ENCODE results near the gene ARL4A. TPM values are rescaled to one million over a fixed set of nuclear protein-coding genes. Genes with fewer than 3 reads are reported as not detected.

ARL4A gene
- total and polyA plus RNA-seq, 10 of the 15 experiments (the other 5 are each of a cell fraction or from before 2014, with no cell fraction given) = 0.35 to 4.6 (median 2.7) TPM

DNA sequence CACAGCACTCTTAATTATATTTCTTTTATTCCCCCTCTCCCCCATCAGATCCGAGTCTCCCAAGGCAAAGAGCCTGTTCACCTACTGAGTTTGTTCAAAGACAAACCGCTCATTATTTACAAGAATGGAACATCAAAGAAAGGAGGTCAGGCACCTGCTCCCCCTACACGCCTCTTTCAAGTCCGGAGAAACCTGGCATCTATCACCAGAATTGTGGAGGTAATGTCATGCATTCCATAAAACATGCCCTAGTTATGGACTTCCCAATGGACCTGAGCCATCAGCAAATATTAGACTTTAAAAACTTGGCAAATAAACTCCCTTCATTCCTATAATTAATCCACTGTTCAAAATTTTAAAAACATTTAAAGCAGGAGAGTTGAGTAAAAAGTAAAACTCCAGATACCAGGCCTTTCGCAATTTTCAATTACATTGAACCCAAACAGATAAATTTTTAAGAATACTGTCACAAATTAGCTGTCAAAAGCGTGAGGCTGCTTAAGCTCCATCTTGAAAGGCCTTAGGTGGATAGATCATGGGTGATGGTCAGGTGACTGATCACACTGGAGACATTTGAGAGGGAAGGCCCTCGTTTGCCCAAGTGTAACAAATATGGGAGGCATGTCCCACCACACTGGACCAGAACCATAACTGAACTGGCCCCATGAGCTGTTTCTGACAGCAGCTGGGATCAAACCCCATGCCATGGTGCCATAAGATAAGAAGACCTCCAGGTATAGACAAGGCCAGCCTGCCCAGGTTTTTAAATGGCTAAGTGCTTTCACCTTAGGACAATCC lies 46.9 kb upstream of the ARL4A start:
- FAIRE-seq (no peak), DNase-seq (ENCODE audit: low read depth, low spot score) (no peak), ATAC-seq (no peak)
- Histone ChIP-seq H3K9ac (ENCODE audit: control insufficient read depth, insufficient read depth, low read length) (no peak overlapping the region), H2AFZ (ENCODE audit: control insufficient read depth, low read depth, low read length) (no peak overlapping the region), H3K79me2 (ENCODE audit: control insufficient read depth, insufficient read depth, low read length) (no peaks in the 10 kb centered on the region), H3K27me3 (replicated peaks in 1 of 2; ENCODE audit: control insufficient read depth in 2 of 2, insufficient read depth in 2 of 2, low read length in 1 of 2) (no peaks in the 10 kb centered on the region), H3K4me1 (ENCODE audit: control insufficient read depth, insufficient read depth, low read length) (no peaks in the 10 kb centered on the region), H3K36me3 (ENCODE audit: control insufficient read depth in 2 of 2, insufficient read depth in 2 of 2, low read length in 1 of 2) (no peaks in the 10 kb centered on the region), H3K9me3 (replicated peaks; ENCODE audit: control insufficient read depth, insufficient read depth, low read length) (no peaks in the 10 kb centered on the region), H3K4me3 (no peak overlapping the region), H4K20me1 (ENCODE audit: control insufficient read depth, insufficient read depth) (no peaks in the 10 kb centered on the region), H3K4me2 (ENCODE audit: control insufficient read depth, insufficient read depth) (no peak overlapping the region), H3K27ac (ENCODE audit: control insufficient read depth, insufficient read depth) (no peak overlapping the region)
- intact Hi-C loops (cut with micrococcal nuclease; ENCODE audit: unreplicated experiment) (loop anchor here (10.0 kb wide), 1 partner anchor 534 kb away; no protein-coding TSS in a partner anchor), in situ Hi-C loops (cut with MboI) (loop anchor here (10.0 kb wide), 1 partner anchor 624 kb away; no protein-coding TSS in a partner anchor)
- ChIA-PET SMC1A (ENCODE audit: uncharacterized antibody, unreplicated experiment) (no interaction called here), CTCF (interaction anchor here (0.9 kb wide), 1 partner anchor 116 kb away, joined by 3 read pairs; no protein-coding TSS in a partner anchor), RAD21 (ENCODE audit: unreplicated experiment) (no interaction called here), POLR2A (no interaction called here)
- 63% methylated on average over 7 of the region's 7 CpGs for WGBS (ENCODE audit: insufficient coverage, insufficient replicate concordance, low lambda C conversion rate, missing lambda C conversion rate)
- TF ChIP-seq ASH2L (IDR thresholded peaks at IDR 0.05; ENCODE audit: borderline replicate concordance, low read depth) (no peak), JUNB (IDR thresholded peaks at IDR 0.05) (no peak), CEBPB (IDR thresholded peaks at IDR 0.05; ENCODE audit: borderline replicate concordance in 1 of 2, low read depth in 2 of 2, low read length in 2 of 2) (no peak)
- no TSS peak for BruUV-seq (replicated peaks)

DNA sequence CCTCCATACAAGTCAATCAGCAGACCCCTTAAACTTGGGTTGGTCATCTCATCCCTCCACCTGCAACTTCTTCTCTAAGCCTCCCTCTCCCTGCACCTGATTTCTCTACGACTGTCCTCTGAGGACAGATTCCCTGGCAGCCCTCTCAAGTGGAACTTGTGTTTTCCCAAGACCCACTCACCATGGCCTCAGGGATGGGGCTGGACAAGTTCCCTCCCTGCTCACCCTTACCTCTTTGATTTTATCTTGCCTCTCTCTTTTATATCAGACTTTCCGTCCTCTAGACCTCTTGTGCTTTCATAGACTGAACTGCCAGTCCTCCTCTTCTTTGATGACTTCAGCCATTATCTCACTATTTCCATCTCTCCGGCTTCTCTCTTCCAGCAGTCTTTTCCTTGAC lies 46.2 kb upstream of the ARL4A start:
- in situ Hi-C loops (cut with MboI) = loop anchor here (10.0 kb wide), 1 partner anchor 624 kb away; no protein-coding TSS in a partner anchor
- DNase-seq (ENCODE audit: low read depth, low spot score) = no peak
- Histone ChIP-seq H3K4me2 (ENCODE audit: control insufficient read depth, insufficient read depth) (no peak overlapping the region), H3K9ac (ENCODE audit: control insufficient read depth, insufficient read depth, low read length) (no peak overlapping the region), H3K4me3 (no peak overlapping the region), H3K4me1 (ENCODE audit: control insufficient read depth, insufficient read depth, low read length) (no peaks in the 10 kb centered on the region), H3K36me3 (ENCODE audit: control insufficient read depth in 2 of 2, insufficient read depth in 2 of 2, low read length in 1 of 2) (no peaks in the 10 kb centered on the region), H3K9me3 (replicated peaks; ENCODE audit: control insufficient read depth, insufficient read depth, low read length) (no peaks in the 10 kb centered on the region), H3K79me2 (ENCODE audit: control insufficient read depth, insufficient read depth, low read length) (no peaks in the 10 kb centered on the region), H3K27me3 (replicated peaks in 1 of 2; ENCODE audit: control insufficient read depth in 2 of 2, insufficient read depth in 2 of 2, low read length in 1 of 2) (no peaks in the 10 kb centered on the region), H4K20me1 (ENCODE audit: control insufficient read depth, insufficient read depth) (no peaks in the 10 kb centered on the region), H2AFZ (ENCODE audit: control insufficient read depth, low read depth, low read length) (no peak overlapping the region), H3K27ac (ENCODE audit: control insufficient read depth, insufficient read depth) (no peak overlapping the region)
- ChIA-PET RAD21 (ENCODE audit: unreplicated experiment) (no interaction called here), SMC1A (ENCODE audit: uncharacterized antibody, unreplicated experiment) (no interaction called here), POLR2A (no interaction called here), CTCF (interaction anchor here (0.9 kb wide), 1 partner anchor 116 kb away, joined by 3 read pairs; no protein-coding TSS in a partner anchor)
- no TSS peak for BruUV-seq (replicated peaks)
- intact Hi-C loops (cut with micrococcal nuclease; ENCODE audit: unreplicated experiment) = loop anchor here (10.0 kb wide), 1 partner anchor 534 kb away; no protein-coding TSS in a partner anchor
- WGBS (ENCODE audit: insufficient coverage, insufficient replicate concordance, low lambda C conversion rate, missing lambda C conversion rate) = 46% methylated on average over 2 of the region's 3 CpGs
- no peak for FAIRE-seq
- ATAC-seq = no peak
- no peak for TF ChIP-seq DPF2 (IDR thresholded peaks at IDR 0.05)
- TF ChIP-seq, protein P1, sequence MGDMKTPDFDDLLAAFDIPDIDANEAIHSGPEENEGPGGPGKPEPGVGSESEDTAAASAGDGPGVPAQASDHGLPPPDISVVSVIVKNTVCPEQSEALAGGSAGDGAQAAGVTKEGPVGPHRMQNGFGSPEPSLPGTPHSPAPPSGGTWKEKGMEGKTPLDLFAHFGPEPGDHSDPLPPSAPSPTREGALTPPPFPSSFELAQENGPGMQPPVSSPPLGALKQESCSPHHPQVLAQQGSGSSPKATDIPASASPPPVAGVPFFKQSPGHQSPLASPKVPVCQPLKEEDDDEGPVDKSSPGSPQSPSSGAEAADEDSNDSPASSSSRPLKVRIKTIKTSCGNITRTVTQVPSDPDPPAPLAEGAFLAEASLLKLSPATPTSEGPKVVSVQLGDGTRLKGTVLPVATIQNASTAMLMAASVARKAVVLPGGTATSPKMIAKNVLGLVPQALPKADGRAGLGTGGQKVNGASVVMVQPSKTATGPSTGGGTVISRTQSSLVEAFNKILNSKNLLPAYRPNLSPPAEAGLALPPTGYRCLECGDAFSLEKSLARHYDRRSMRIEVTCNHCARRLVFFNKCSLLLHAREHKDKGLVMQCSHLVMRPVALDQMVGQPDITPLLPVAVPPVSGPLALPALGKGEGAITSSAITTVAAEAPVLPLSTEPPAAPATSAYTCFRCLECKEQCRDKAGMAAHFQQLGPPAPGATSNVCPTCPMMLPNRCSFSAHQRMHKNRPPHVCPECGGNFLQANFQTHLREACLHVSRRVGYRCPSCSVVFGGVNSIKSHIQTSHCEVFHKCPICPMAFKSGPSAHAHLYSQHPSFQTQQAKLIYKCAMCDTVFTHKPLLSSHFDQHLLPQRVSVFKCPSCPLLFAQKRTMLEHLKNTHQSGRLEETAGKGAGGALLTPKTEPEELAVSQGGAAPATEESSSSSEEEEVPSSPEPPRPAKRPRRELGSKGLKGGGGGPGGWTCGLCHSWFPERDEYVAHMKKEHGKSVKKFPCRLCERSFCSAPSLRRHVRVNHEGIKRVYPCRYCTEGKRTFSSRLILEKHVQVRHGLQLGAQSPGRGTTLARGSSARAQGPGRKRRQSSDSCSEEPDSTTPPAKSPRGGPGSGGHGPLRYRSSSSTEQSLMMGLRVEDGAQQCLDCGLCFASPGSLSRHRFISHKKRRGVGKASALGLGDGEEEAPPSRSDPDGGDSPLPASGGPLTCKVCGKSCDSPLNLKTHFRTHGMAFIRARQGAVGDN (IDR thresholded peaks at IDR 0.05) = no peak
- TF ChIP-seq, protein P2, sequence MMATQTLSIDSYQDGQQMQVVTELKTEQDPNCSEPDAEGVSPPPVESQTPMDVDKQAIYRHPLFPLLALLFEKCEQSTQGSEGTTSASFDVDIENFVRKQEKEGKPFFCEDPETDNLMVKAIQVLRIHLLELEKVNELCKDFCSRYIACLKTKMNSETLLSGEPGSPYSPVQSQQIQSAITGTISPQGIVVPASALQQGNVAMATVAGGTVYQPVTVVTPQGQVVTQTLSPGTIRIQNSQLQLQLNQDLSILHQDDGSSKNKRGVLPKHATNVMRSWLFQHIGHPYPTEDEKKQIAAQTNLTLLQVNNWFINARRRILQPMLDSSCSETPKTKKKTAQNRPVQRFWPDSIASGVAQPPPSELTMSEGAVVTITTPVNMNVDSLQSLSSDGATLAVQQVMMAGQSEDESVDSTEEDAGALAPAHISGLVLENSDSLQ (IDR thresholded peaks at IDR 0.05) = no peak
- TF ChIP-seq JUNB (IDR thresholded peaks at IDR 0.05) = no peak
- no peak for TF ChIP-seq CEBPB (IDR thresholded peaks at IDR 0.05; ENCODE audit: borderline replicate concordance in 1 of 2, low read depth in 2 of 2, low read length in 2 of 2)
- TF ChIP-seq, protein P3, sequence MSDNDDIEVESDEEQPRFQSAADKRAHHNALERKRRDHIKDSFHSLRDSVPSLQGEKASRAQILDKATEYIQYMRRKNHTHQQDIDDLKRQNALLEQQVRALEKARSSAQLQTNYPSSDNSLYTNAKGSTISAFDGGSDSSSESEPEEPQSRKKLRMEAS (IDR thresholded peaks at IDR 0.05; ENCODE audit: low read depth, low read length) = no peak
- TF ChIP-seq ZNF384 (IDR thresholded peaks at IDR 0.05; ENCODE audit: borderline replicate concordance, low read depth, low read length) = no peak
- no peak for TF ChIP-seq ESRRA (IDR thresholded peaks at IDR 0.05; ENCODE audit: low read length)
- TF ChIP-seq KLF5 (IDR thresholded peaks at IDR 0.05; ENCODE audit: partially characterized antibody) = no peak
